Measurements from ENCODE around the gene TLE4. TPM values are rescaled to one million over a fixed set of nuclear protein-coding genes. Genes with fewer than 3 reads are reported as not detected.
"Not testable (repeated sequence)": the region's sequence is repeated elsewhere in the genome, so short reads cannot be mapped to it uniquely, and the experiment has no call there.

TLE4 gene
- total and polyA plus RNA-seq, 2 experiments from 2014 or later, result 29.6 to 38.4 TPM

DNA sequence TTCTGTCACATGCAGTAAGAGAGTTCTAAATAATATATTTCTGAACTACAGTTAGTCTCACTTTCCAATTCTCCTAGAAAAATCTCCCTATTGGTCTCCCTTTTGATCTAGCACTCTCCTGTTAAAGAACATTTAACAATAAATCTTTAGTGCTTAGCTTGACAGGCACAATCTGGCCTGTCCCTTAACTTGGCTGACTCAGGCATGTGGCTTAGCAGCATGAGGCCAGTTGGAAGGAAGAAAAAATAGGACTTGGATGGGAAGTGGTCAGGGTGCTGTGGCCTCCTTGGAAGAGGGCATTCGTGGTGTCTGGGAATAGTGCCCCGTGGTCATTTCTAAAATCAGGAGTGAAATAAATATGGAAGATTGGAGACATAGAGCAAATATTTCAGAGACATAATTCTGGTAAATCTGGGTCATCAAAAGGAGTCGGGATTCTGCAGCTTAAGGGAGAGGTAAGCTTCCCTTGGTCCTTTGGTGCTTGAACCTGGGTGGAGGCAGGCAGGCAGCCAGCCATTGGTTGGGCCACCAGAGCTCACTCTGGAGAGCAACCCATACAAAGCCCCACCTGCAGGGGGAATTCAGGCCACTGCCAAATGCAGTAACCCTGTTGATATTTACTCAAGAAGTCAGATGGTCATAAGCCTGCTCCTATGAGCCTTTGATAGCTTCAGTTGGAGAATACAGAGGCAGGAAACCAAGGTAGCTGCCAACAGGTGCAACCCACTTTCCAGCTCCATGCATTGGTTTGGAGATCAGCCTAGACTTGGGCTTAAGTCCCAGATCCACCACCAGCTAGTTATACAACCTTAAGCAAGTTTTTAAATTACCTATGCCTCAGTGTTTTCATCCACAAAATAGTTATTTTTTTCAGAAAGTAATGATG lies 28.8 kb upstream of the TLE4 start:
- WGBS (ENCODE audit: low lambda C conversion rate, missing lambda C conversion rate), result 96% methylated on average over 3 of the region's 3 CpGs
- H3K9me3 ChIP-seq (ENCODE audit: low read depth), result no peaks in the 10 kb centered on the region
- no peaks in the 10 kb centered on the region for H4K20me1 ChIP-seq (ENCODE audit: insufficient read depth, poor library complexity, severe bottlenecking)
- H3K4me2 ChIP-seq, result no peak overlapping the region
- no peaks in the 10 kb centered on the region for H3K4me1 ChIP-seq (ENCODE audit: insufficient read depth)
- DNase-seq (ENCODE audit: low spot score), result no peak
- H3K36me3 ChIP-seq (replicated peaks; ENCODE audit: insufficient read depth, low read depth), result no peaks in the 10 kb centered on the region
- no peaks in the 10 kb centered on the region for H3K79me2 ChIP-seq
- H3K27ac ChIP-seq, result no peak overlapping the region
- no peak overlapping the region for H2AFZ ChIP-seq
- no peaks in the 10 kb centered on the region for H3K27me3 ChIP-seq
- no peaks in the 10 kb centered on the region for H3K9me2 ChIP-seq (replicated peaks; ENCODE audit: insufficient read depth)
- H3K4me3 ChIP-seq, result no peak overlapping the region
- no peak for TF ChIP-seq EZH2 (IDR thresholded peaks at IDR 0.05; ENCODE audit: borderline replicate concordance)
- TF ChIP-seq, protein P1, sequence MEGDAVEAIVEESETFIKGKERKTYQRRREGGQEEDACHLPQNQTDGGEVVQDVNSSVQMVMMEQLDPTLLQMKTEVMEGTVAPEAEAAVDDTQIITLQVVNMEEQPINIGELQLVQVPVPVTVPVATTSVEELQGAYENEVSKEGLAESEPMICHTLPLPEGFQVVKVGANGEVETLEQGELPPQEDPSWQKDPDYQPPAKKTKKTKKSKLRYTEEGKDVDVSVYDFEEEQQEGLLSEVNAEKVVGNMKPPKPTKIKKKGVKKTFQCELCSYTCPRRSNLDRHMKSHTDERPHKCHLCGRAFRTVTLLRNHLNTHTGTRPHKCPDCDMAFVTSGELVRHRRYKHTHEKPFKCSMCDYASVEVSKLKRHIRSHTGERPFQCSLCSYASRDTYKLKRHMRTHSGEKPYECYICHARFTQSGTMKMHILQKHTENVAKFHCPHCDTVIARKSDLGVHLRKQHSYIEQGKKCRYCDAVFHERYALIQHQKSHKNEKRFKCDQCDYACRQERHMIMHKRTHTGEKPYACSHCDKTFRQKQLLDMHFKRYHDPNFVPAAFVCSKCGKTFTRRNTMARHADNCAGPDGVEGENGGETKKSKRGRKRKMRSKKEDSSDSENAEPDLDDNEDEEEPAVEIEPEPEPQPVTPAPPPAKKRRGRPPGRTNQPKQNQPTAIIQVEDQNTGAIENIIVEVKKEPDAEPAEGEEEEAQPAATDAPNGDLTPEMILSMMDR (IDR thresholded peaks at IDR 0.05; ENCODE audit: poor library complexity), result no peak
- TF ChIP-seq EZH2phosphoT487 (IDR thresholded peaks at IDR 0.05; ENCODE audit: low read depth, severe bottlenecking, unreplicated experiment), result no peak

DNA sequence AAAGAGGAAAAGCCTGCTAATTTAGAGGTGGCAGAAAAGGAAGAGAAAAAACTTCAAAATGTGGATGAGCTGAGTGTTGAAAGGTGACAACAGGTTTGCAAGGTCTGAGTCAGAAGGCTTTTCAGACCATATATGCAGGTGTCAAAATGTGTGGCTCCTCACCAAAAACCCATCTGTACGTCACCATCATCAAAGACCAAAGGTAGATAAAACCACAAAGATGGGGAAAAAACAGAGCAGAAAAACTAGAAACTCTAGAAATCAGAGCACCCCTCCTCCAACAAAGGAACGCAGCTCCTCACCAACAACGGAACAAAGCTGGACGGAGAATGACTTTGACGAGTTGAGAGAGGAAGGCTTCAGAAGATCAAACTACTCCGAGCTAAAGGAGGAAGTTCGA lies 27.4 kb upstream of the TLE4 start:
- H3K4me1 ChIP-seq (ENCODE audit: insufficient read depth); H3K27me3 ChIP-seq; H3K36me3 ChIP-seq (replicated peaks; ENCODE audit: insufficient read depth, low read depth); H3K79me2 ChIP-seq; H2AFZ ChIP-seq; DNase-seq (ENCODE audit: low spot score); H3K4me3 ChIP-seq; H3K4me2 ChIP-seq; H3K9me2 ChIP-seq (replicated peaks; ENCODE audit: insufficient read depth); H4K20me1 ChIP-seq (ENCODE audit: insufficient read depth, poor library complexity, severe bottlenecking); H3K9me3 ChIP-seq (ENCODE audit: low read depth); H3K27ac ChIP-seq: not testable (repeated sequence)
- 91% methylated on average over 7 of the region's 7 CpGs for WGBS (ENCODE audit: low lambda C conversion rate, missing lambda C conversion rate)

DNA sequence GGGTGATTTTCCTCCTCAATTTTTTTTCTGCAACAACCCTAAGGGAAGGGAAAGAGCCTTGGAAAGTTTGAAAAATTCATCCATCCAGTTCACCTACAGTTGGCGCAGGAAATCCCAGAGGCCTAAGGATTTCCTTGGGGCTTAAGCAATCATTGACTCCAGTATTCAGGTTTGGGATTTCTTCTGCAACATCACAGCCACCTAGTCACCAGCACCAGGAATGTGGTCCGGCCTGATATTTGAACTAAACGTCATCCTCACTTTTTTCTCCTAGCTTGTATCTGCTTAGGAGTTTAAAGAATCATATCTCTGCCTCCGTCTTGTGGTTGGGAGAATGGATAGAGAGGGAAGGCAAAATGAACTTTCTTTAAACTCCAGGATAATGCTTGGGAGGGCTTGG lies 20.2 kb upstream of the TLE4 start:
- no peak overlapping the region for H2AFZ ChIP-seq
- no peaks in the 10 kb centered on the region for H3K4me1 ChIP-seq (ENCODE audit: insufficient read depth)
- H3K4me3 ChIP-seq, result no peak overlapping the region
- no peaks in the 10 kb centered on the region for H3K27me3 ChIP-seq
- no peak overlapping the region for H3K27ac ChIP-seq
- TF ChIP-seq, protein P1 (IDR thresholded peaks at IDR 0.05; ENCODE audit: poor library complexity), result no peak
- TF ChIP-seq EZH2phosphoT487 (IDR thresholded peaks at IDR 0.05; ENCODE audit: low read depth, severe bottlenecking, unreplicated experiment), result no peak
- no peak for TF ChIP-seq EZH2 (IDR thresholded peaks at IDR 0.05; ENCODE audit: borderline replicate concordance)
- no peak overlapping the region for H3K4me2 ChIP-seq
- no peaks in the 10 kb centered on the region for H3K79me2 ChIP-seq
- H3K9me2 ChIP-seq (replicated peaks; ENCODE audit: insufficient read depth), result no peaks in the 10 kb centered on the region
- no peaks in the 10 kb centered on the region for H3K36me3 ChIP-seq (replicated peaks; ENCODE audit: insufficient read depth, low read depth)
- no peaks in the 10 kb centered on the region for H4K20me1 ChIP-seq (ENCODE audit: insufficient read depth, poor library complexity, severe bottlenecking)
- H3K9me3 ChIP-seq (ENCODE audit: low read depth), result no peaks in the 10 kb centered on the region
- no peak for DNase-seq (ENCODE audit: low spot score)
- 76% methylated on average over 4 of the region's 4 CpGs for whole genome bisulfite sequencing (ENCODE audit: low lambda C conversion rate, missing lambda C conversion rate)

DNA sequence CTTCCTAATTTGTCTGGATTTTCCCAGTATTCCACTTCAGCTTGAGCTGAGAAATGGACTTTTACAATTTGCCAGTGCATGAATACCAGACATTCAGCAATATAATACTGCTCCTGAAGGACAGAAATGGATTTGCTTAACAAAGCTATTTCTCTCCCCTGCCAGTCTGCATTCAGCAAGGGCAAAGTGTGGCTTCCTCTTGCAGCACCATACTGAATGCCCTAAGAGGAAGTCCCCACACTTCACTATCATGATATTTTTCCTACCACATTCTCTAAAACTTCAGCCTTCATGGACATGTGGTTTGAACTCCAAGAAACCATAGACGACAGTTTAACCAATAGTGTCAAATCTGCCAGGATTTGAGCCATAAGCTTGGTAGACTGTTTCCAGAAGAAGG lies 19.8 kb upstream of the TLE4 start:
- Histone ChIP-seq H2AFZ (no peak overlapping the region), H4K20me1 (ENCODE audit: insufficient read depth, poor library complexity, severe bottlenecking) (no peaks in the 10 kb centered on the region), H3K4me2 (no peak overlapping the region), H3K27me3 (no peaks in the 10 kb centered on the region), H3K4me3 (no peak overlapping the region), H3K9me3 (ENCODE audit: low read depth) (no peaks in the 10 kb centered on the region), H3K4me1 (ENCODE audit: insufficient read depth) (no peaks in the 10 kb centered on the region), H3K36me3 (replicated peaks; ENCODE audit: insufficient read depth, low read depth) (no peaks in the 10 kb centered on the region), H3K27ac (no peak overlapping the region), H3K9me2 (replicated peaks; ENCODE audit: insufficient read depth) (no peaks in the 10 kb centered on the region), H3K79me2 (no peaks in the 10 kb centered on the region)
- no peak for DNase-seq (ENCODE audit: low spot score)
- TF ChIP-seq EZH2phosphoT487 (IDR thresholded peaks at IDR 0.05; ENCODE audit: low read depth, severe bottlenecking, unreplicated experiment) (no peak), EZH2 (IDR thresholded peaks at IDR 0.05; ENCODE audit: borderline replicate concordance) (no peak)
- TF ChIP-seq, protein P1 (IDR thresholded peaks at IDR 0.05; ENCODE audit: poor library complexity), result no peak
- WGBS (ENCODE audit: low lambda C conversion rate, missing lambda C conversion rate), result 95% methylated on average over 1 of the region's 1 CpG
